Stimulated activated CD8-positive, alpha-beta memory T cell treated with anti-CD3 and anti-CD28 coated beads, Interleukin-4, amount 100 ng/mL, for 24 hours (primary cell): ENCODE data around the gene CEMP1.

Experiments used
- DNase-seq: peaks from one replicate; pipeline ENCODE4 v3.0.0-alpha.2; 2020; ENCODE audit warnings: low read depth

The CEMP1 gene

DNA sequence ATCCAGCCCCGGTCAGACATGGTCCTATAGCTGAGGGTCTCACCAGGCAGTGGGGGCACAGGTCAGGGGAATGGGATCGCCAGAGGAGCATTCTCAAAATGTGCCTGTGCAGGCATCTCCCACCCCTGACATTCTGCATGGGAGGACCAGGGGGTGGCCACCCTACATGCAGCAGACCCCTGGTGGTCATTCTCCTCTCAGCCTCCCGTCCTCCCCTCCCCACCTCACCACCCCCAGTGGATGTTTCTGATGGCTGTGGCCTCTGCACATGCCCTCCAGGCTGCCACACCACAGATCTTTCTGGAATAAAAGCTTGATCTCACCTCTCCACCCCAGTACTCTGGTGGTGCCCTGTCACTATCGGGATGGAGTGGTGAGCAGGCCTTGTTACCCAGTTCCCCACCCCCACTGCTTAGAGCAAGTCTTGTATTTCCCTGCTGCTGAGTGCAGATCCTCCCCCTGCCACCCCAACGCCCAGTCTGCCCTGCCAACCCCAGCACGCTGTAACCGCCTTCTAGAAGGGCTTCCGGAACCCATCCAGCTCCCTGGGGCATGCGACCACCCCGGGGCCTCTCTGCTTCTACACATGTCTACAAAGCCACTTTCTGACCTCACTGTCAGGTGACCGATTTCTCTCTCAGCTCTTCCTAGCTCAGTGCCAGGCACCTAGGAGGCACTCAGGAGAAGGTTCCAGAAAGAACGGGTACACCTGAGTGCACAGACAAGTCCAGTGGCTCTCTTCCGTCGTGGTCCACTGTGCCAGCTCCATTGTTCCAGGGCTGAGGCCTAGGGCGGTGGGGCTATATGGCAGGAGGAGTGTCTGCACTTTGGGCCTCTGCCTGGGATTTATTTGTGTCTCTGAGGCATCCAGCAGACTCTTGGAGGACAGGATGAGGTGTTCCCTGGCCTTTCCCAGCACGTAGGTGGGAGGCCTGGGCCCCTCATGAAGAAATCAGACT, 47.0 kb downstream of the CEMP1 start:
- DNase-seq, result no peak

- no peak for DNase-seq
Observed at GRCh38 chr16:2482708-2483534, 48.3 kb downstream of the CEMP1 start.

GRCh38 chr16:2482249-2482648, 49.0 kb downstream of the CEMP1 start:
- no peak for DNase-seq

DNA sequence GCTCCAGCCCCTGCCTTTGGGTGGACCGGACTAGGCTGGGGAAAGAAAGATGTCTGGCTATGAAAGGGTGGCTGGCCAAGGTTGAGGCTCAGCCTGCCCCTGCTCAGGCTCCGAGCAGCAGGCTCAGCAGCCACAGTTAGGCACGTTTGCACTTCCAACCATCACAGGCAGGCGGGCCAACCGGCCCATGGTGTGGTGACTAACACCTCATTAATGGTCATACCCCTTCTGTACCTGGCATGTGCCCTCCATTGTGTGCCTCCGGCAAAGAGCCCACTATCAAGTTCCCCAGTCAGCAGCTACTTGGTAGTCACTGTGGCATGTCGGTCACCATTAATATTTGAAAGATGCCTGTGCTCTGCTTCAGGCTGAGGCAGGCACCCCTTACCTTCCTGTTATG, 49.5 kb downstream of the CEMP1 start:
- no peak for DNase-seq

GRCh38 chr16:2480948-2481347, 50.3 kb downstream of the CEMP1 start:
- no peak for DNase-seq
